ENCODE measurements around the gene NOL3.

Gene NOL3

DNA sequence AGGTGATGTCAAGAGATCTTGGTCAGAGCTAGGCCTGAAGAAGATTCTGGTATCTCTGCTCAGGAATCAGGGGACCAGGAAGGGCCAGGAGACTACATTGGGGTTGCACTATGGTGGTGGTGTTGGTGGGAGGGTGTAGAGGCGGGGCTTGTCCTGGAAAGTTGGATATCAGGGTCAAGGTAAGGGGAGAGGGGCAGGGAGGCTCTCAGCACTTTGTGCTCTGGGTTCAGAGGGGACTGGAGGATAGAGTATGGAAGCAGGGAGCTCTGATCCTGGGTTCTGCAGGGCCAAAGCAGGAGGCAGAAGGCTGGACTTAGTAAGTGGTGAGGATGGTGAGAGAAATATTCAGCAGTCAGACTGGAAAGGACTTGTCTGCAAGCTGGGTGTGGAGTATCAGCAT, 3.0 kb downstream of the NOL3 start:
- DNase-seq: no peak

DNA sequence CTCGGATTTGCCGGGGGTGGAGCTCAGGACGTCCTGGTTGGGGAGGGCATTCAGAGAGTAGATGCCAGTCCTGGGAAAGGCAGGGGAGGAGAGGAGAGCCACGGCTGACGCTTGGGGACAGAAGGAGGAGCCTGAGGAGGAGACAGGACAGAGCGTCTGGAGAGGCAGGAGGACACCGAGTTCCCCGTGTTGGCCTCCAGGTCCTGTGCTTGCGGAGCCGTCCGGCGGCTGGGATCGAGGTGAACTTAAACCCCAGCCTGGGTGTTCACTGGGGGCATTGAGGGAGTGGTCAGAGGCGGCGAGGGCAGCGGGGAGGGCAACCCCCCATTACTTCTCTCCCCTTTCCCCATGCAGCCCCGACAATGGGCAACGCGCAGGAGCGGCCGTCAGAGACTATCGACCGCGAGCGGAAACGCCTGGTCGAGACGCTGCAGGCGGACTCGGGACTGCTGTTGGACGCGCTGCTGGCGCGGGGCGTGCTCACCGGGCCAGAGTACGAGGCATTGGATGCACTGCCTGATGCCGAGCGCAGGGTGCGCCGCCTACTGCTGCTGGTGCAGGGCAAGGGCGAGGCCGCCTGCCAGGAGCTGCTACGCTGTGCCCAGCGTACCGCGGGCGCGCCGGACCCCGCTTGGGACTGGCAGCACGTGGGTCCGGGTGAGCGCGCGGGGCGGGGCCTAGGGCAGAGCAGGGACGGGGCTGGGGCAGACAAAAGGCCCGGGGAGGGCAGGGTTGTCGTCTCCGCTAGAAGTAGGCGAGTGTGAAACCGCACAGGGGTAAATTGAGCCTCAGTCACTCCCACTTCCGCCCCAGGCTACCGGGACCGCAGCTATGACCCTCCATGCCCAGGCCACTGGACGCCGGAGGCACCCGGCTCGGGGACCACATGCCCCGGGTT, 3.7 kb downstream of the NOL3 start:
- peak; percentile 71 to 80 for DNase-seq

DNA sequence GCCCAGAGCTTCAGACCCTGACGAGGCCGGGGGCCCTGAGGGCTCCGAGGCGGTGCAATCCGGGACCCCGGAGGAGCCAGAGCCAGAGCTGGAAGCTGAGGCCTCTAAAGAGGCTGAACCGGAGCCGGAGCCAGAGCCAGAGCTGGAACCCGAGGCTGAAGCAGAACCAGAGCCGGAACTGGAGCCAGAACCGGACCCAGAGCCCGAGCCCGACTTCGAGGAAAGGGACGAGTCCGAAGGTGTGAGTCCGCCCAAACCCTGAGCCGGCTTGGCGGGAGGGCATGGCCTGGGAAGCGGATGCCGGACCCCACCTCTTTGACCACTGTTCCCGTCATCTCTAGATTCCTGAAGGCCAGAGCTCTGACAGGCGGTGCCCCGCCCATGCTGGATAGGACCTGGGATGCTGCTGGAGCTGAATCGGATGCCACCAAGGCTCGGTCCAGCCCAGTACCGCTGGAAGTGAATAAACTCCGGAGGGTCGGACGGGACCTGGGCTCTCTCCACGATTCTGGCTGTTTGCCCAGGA, 4.4 kb downstream of the NOL3 start:
- DNase-seq: no peak

- no peak for DNase-seq
Observed at GRCh38 chr16:67176662-67177061, 6.3 kb downstream of the NOL3 start.

DNA sequence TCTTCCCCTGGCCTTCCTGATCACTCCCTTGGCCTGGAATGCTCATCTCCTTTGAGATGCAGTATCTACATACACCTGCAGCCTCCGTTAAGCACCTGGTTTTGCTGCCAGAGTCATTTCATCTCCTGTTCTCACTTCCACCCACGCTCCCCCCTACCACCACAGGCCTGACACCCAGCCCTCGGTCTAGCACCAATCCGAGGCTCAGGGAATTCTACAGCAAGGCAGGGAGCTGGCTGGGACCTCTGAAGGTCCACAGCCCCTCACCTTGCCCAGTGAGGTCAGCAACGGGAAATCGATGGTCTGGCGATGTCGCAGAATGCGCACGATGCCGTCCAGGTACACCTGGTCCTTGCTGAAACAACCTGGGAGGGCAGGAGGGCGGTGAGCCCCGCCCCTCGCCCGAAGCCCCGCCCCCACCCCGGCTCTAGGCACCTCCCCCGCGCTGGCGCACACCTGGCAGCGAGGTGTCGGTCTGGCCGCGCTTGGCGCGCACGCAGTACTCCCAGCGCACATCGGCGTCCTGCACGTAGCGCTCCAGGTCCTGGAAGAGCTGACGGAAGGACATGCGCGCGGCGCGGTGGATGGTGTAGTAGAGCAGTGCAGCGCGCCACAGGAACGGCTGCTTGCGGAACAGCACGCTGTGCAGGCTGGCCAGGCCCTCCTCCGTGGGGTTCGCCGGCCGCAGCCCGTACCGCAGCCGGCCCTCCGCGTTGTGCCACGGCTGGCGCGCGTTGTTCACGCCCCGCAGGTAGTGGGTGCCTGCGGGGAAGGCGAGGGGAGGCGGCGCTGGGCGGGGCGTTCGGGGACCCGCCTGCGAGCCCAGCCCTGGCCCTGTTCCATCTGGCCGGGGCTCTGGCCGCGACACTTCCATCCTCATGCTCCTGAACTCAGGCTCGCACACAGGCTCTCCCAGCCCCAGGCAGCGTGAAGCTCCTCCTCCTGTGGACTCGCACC, 7.7 kb downstream of the NOL3 start:
- no peak for DNase-seq

GRCh38 chr16:67179421-67180080, 9.2 kb downstream of the NOL3 start:
- DNase-seq: no peak

DNA sequence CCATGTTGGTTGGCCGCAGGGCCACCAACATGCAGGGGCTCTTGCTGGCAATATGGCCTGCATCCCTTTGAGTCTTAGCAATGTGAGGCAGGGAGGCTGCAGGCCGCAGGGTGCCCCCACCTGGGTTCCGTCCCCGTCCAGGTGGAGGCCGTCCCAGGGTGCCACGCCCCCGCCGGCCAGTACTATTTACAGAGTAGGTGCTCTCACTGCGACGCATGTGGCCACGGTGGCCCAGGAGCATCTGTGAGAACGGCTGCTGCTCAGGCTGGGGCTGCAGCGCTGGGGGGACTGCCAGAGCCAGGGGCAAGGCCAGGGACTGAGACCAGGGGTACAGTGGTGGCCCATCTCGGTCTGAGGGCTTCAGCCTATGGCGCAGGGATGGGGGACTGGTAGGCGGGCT, 9.8 kb downstream of the NOL3 start:
- no peak for DNase-seq

DNA sequence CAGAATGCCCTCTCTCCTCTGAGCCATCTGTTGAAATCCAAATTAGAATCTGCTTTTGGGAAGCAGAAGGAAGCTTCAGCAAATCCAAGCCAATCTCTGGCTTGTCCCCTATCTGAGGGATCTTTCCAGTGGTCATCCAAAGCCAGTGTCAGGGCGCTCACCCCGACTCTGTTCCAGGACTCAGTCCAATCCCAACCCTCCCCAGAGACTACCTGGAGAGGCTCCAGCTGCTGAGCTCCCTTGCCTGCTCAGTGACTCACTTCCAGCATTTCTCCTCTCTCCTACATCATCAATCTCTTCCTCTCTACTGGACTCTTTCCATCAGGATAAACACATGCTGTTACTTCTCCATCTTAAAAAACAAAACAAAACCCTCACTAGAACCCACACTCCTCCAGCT, 11.0 kb downstream of the NOL3 start:
- DNase-seq: no peak

DNA sequence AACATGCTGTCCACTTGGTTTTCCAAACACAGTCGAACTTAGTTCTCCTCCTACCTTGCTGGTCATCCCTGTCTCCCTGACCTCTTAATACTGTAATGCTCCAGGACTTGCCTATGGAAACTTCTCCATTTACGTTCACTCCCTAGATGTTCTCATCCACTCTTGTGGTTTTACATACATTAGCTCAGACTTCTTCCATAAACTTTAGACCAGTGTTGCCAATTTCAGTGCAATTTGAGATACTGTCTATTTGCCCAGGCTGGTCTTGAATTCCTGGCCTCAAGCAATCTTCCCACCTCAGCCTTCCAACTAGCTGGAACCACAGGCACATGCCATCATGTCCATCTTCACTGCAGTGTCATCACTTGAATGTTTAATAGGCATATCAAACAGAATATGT, 11.9 kb downstream of the NOL3 start:
- no peak for DNase-seq

DNA sequence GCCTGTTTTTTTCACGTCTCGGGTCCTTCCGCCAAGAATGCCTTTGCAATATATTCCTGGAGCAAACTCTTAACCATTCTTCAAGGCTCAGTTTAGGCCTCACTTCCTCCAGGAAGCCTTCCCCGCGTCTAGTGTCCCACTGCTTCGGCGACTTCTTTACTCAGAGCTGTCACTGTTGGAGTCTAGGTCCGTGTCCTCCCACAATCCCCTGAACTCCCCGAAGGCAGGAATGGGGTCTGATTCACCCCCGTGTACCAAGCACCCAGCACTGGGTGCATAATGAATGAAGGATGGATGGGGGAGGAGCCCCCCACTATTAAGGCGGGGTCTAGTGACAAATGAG, 12.9 kb downstream of the NOL3 start:
- DNase-seq: no peak

- peak; percentile 87 to 99 for DNase-seq
Observed at GRCh38 chr16:67183627-67184452, 13.5 kb downstream of the NOL3 start, which contains the start of gene MATCAP1. Gene MATCAP1, minus strand, starts transcription at chr16:67183963. Its CDS starts 3,353 bp downstream, at chr16:67180610.

- no peak for DNase-seq
Observed at GRCh38 chr16:67184453-67184994, 14.2 kb downstream of the NOL3 start.

DNA sequence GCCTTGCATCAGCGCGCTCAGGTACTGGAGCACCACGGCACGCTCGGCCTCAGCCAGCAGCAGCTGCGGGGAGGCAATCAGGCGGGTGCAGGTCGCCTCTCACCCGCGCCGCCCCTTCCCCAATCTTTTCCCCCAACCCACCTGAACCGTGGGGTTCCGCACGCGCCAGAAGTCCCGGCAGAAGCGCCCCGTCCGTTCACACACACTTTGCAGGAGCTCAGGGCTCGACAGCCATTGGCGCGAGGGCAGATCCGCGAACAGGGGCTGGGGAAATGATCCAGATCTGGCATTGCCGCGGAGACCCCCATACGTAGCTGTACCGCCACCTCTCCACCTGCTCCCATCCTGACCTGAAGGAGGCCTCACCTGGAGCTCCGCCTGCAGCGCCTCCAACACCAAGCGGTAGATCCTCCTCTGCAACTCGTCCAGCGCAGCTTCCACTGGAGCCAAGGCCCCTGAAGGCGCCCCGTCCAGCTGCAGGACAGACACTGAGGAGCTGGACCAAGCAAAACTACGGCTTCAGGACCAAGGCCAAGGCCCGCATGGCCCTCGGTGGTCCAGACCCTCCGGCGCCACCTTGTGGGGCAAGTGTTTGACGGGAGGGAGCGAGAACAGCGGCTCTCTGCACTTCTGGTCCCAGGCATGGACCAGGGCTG, 14.8 kb downstream of the NOL3 start:
- peak in 1 of 2 experiments; percentile 63 for DNase-seq

- no peak for DNase-seq
Observed at GRCh38 chr16:67185651-67186134, 15.4 kb downstream of the NOL3 start.

- no peak for DNase-seq
Observed at GRCh38 chr16:67186550-67186950, 16.2 kb downstream of the NOL3 start.

DNA sequence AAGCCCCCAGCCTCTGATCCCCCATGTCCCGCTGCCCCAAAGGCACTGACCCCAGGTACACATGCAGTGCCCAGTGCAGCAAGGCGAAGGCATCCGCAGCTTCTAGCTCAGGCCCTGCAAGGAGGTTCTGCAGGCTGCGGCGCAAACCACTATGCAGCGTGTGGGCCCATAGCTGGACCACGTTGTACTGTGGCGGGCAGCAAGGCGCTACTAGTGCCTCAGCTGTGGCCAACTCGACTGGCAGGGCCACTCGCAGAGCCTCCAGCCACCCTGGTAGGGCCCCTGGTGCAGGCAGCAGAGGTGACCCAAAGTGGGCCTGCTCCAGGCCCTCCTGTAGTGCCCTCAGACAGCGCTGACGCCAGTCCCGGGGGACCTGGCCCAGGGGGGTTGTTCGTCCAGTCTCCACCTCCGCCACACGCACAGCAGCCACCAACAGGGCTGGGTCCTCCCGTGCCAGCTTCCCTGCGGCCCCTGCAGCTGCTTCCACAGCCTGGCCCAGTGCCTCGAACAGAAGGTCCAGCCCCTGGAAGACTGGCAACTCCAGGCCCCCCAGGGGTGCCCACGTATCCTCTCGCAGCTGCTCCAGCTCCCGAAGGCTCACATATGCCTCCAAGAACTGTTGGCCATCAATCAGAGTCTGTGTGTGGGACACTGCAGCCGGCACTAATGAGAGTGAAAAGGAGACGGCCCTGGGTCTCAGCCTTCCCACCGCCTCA, 17.0 kb downstream of the NOL3 start:
- no peak for DNase-seq

DNA sequence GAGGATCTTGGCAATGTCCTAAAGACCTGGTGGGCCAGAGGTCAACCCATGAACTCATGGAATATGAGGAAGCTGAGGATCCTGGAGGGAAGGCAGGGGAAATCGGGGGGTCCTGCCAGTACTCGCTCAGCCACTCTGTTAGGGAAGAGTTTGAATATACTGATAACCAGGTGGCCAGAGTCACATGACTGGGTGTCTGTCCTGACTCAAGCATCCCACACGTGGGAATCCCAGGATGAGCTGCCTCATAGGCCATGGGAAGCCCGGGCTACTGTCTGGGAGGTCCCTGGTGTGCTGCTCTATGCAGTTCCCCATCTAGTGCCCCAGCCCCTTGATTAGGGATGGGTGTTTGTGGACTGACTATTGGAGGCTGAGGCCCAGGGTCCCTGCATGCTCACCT, 18.0 kb downstream of the NOL3 start:
- no peak for DNase-seq

- DNase-seq: no peak
Observed at GRCh38 chr16:67188798-67189197, 18.5 kb downstream of the NOL3 start.

- no peak for DNase-seq
Observed at GRCh38 chr16:67190041-67190440, 19.7 kb downstream of the NOL3 start, which contains the start of gene EXOC3L1. Gene EXOC3L1, minus strand, starts transcription at chr16:67190136. Its CDS starts 460 bp downstream, at chr16:67189676.

Data from cerebellar nuclear complex (tissue), 1 donor.